Eye (tissue), 1 donor: ENCODE measurements around the gene SEPTIN10.

ENCODE experiments used
- DNase-seq: peaks from one replicate; pipeline ENCODE4 v3.0.0-alpha.2; 2015

SEPTIN10 gene

DNA sequence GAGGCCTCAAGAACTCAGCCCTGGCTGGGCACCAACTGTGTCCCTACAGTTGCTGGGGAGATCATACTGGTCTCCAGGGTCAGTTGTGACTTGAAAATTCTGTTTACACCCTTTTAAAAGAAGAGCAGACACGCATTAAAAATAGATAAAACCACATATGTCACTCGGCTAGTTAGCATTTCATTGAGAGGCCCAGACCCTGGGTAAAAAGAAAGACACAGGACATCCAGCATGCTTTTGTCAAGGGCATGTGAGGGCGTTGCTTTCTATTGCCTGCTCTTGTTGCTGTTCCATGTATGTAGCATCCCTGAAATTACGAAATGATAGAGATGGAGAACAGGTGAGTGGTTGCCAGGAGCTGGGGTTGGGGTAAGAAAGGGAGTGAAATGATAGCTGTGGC, 94.3 kb downstream of the SEPTIN10 start:
- no peak for DNase-seq

GRCh38 chr2:109517118-109517889, 96.5 kb downstream of the SEPTIN10 start:
- no peak for DNase-seq

GRCh38 chr2:109516445-109517117, 97.2 kb downstream of the SEPTIN10 start:
- DNase-seq, result peak; percentile 55

GRCh38 chr2:109514857-109515256, 98.9 kb downstream of the SEPTIN10 start:
- no peak for DNase-seq

DNA sequence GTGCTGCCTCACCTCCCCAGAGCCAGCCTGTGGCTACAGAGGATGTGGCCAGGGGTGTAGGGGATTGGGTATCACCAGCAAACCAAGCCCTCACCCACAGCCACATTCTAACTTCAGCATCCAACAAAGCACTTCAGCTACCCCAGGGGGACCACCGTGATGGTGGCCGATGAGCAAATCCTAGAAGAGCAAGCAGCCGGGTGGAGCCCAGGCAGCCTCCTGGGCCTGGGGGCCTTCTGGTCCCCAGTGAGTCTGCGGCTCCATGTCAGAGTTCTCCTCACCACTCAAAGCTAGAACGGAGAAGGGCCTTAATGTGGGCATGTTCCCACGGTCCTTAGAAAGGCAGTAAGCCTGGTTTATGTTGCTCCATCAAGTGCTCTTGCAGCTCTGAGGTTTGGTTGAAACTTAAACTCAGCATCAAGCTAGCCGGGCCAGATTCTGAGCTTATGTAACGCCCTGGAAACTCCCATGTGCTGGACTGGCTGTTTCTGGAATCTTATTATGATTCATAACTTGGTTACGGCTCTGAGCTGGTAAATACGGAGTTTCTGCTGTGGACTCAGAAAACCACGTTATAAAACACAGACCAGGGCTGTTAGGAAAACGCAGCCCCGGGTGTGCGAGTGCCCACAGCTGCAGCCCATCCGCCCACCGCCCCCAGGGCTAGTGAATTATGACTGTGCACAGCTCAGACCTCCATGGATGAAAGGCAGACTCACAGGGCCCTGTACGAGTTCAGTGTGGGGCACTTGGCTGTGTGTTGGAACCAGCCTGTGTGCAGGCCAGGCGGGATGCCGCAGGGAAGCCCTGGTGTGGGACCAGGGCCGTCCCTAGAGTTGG, 99.8 kb downstream of the SEPTIN10 start:
- peak; percentile 51 for DNase-seq

GRCh38 chr2:109513230-109513629, 100.5 kb downstream of the SEPTIN10 start:
- DNase-seq, result no peak

DNA sequence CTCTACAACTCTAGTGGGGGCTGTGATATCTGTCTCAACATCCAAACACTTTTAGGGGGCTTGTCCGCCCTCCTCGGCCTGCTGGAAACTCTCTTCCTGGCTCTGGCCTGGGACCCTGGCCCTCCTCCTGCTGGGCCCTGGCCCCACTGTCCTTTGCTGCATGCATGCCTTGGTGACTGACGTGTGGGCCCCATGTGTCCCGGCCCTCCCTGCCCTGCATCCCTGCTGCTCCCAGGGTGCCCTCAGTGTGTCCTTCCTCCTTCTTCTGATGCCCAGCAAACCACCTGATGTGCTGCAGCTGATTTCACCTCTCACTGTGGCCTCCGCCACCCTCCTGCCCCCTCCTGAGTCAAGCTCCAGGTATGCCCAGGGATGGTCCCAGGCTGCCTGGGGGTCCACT, 101.7 kb downstream of the SEPTIN10 start:
- no peak for DNase-seq

DNA sequence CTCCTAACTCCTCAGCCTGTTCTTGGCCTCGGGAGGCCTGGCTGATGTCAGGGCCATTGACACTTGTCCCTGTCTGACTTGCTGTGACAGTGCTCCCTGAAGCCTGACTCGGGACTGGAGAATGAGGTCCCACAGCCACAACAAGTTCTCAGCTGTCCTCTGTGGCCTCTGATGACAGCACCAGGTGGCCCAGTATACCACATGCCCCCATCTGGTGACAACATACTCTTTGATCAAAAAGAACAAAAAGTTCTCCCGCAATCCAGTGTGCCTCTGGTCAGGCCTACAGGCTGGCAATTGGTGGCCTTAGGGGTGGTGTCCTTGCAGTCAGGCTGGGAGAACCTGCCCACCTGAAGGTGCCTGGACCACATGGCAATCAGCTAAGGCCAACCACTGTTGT, 102.6 kb downstream of the SEPTIN10 start:
- no peak for DNase-seq

GRCh38 chr2:109510136-109511028, 103.4 kb downstream of the SEPTIN10 start:
- DNase-seq, result peak; percentile 93

GRCh38 chr2:109508556-109508955, 105.2 kb downstream of the SEPTIN10 start:
- no peak for DNase-seq

DNA sequence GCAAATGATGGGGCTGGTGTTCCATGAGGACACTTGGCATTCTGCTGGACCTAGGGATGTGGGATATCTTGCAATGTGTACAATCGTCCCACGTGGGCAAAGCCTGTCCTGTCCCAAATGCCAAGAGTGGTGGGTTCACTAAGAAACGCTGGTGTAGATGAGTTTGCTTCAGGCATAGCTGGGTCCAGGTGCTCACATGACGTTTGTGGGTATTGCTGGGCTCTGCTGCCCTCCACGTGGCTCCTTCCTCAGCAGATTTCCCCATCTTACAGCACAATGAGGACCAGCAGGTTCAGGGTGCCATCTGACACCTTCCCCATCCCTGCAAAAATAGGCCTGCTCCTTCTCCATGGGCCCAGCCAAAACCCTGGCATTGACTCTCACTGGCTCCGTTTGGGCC, 105.9 kb downstream of the SEPTIN10 start:
- DNase-seq, result no peak

- DNase-seq, result no peak
Measured at GRCh38 chr2:109507217-109507616, 106.5 kb downstream of the SEPTIN10 start.

- no peak for DNase-seq
Measured at GRCh38 chr2:109503191-109503590, 110.6 kb downstream of the SEPTIN10 start.

DNA sequence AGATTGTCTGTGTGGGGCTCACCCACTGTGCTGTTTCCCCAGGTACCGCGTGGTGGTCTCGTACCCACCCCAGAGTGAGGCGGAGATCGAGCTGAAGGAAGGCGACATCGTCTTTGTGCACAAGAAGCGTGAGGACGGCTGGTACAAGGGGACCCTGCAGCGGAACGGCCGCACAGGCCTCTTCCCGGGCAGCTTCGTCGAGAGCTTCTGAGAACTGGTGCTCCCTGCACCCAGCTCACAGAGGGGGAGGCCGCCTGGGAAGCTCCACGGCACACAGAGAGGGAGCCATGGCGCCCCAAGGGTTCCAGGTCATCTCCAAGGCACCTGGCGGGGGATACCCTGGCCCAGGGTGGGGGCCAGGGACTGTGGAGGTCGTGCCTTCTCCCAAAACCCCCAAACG, 112.3 kb downstream of the SEPTIN10 start:
- no peak for DNase-seq

GRCh38 chr2:109500910-109501309, 112.9 kb downstream of the SEPTIN10 start:
- DNase-seq, result no peak

DNA sequence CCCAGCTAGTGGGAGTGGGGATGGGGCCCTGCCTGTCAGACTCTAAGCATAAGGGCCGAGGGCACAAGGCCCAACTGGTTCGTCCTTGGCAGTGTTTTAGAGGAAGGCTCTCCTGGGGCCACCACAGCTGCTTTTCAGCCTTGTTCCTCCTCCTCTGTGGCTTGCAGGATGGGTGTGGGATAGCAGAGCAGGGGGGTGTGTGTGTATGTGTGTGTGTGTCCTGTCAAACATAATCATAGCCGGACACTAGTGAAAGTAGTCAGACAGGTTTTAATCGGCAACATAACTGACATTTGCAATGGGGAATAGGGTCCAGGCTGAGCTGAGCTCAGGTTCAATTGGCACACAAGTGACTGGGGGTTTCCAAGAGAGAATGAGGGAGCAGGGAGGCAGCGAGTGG, 114.2 kb downstream of the SEPTIN10 start:
- peak; percentile 44 for DNase-seq

GRCh38 chr2:109498906-109499305, 114.9 kb downstream of the SEPTIN10 start:
- DNase-seq, result no peak

GRCh38 chr2:109497911-109498870, 115.6 kb downstream of the SEPTIN10 start:
- DNase-seq, result peak; percentile 43

GRCh38 chr2:109497463-109497862, 116.3 kb downstream of the SEPTIN10 start:
- DNase-seq, result peak; percentile 53

- DNase-seq, result no peak
Measured at GRCh38 chr2:109494351-109494750, 119.4 kb downstream of the SEPTIN10 start.
